HepG2 (cell line): ENCODE measurements around the gene LRRC10B.

Source experiments
- AGO2 ChIP-seq: fragments of 200-400 bp; formaldehyde crosslinking; optimal IDR thresholded peaks from 2 replicates; pipeline ENCODE3; 2017; ENCODE audit warnings: mild to moderate bottlenecking, low read depth, low read length, moderate library complexity
- RXRB ChIP-seq: IDR thresholded peaks from 2 replicates; pipeline ENCODE4 v1.6.1; 2016; ENCODE audit warnings: borderline replicate concordance, missing genetic modification reagents, missing compliant biosample characterization
- ZBTB1 ChIP-seq: sonication (generic); formaldehyde crosslinking; IDR thresholded peaks from 2 replicates; pipeline ENCODE4 v1.4.0; 2020; ENCODE audit warnings: missing genetic modification reagents, borderline replicate concordance
- TF ChIP-seq, protein P1 (sequence below): sonication (generic); formaldehyde crosslinking; IDR thresholded peaks from 2 replicates; pipeline ENCODE4 v1.5.1; 2020; ENCODE audit warnings: missing genetic modification reagents, mild to moderate bottlenecking, borderline replicate concordance

DNA sequence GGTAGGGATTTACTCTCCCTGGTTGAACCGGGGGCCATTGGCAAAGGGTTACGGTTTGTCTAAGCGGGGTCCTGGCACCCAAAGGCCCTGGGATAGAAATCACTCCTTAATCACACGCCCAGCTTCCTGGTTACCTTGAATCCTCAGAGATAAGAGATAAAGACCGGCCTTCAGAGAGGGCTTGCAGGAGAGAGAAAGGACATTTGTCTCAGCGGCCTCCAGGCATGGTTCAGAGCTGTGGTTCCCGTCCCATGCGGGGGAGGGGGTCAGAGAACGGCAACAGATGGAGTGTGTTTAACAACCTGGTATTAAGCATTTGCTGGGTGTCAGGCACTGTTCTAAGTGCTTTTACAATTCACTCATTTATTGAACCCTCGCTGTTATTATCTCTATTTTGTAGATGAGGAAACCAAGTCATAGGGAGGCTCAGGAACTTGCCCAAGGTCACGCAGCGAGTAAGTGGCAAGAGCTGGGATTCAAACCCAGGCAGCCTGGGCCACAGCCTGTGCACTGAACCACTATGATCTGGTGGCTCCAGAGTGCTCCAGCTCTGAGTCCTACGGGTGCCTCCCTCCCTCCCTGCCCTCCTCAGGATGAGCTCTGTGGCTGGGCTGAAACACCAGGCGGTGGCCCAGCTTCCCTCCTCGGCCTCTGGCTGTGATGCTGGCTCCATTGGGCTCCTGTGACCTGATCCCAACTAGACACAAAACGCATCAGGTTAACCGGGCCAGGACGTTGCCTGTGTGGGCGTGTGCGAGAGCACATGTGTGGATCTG is 18.6 kb downstream of the LRRC10B start:
- no peak for TF ChIP-seq AGO2
- TF ChIP-seq, protein P1, sequence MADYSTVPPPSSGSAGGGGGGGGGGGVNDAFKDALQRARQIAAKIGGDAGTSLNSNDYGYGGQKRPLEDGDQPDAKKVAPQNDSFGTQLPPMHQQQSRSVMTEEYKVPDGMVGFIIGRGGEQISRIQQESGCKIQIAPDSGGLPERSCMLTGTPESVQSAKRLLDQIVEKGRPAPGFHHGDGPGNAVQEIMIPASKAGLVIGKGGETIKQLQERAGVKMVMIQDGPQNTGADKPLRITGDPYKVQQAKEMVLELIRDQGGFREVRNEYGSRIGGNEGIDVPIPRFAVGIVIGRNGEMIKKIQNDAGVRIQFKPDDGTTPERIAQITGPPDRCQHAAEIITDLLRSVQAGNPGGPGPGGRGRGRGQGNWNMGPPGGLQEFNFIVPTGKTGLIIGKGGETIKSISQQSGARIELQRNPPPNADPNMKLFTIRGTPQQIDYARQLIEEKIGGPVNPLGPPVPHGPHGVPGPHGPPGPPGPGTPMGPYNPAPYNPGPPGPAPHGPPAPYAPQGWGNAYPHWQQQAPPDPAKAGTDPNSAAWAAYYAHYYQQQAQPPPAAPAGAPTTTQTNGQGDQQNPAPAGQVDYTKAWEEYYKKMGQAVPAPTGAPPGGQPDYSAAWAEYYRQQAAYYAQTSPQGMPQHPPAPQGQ (CRISPR knock-in tag), result no peak
- no peak for TF ChIP-seq RXRB (CRISPR knock-in tag)
- no peak for TF ChIP-seq ZBTB1
